DOHH2 (cell line): Measurements from ENCODE around the gene TMEM14A.

ENCODE experiments used
- CTCF ChIP-seq: fragments of 200-600 bp; sonication (generic); IDR thresholded peaks from one replicate; pipeline ENCODE4 v1.5.1; 2014; ENCODE audit warnings: antibody characterized with exemption, mild to moderate bottlenecking, low read depth, low read length; ENCODE audit not compliant: poor library complexity, severe bottlenecking
- EZH2phosphoT487 ChIP-seq: fragments of 200-600 bp; sonication (generic); IDR thresholded peaks from 2 replicates; pipeline ENCODE4 v1.6.1; 2017; ENCODE audit warnings: borderline replicate concordance, mild to moderate bottlenecking, antibody characterized with exemption, low read length, moderate library complexity, mixed read lengths

DNA sequence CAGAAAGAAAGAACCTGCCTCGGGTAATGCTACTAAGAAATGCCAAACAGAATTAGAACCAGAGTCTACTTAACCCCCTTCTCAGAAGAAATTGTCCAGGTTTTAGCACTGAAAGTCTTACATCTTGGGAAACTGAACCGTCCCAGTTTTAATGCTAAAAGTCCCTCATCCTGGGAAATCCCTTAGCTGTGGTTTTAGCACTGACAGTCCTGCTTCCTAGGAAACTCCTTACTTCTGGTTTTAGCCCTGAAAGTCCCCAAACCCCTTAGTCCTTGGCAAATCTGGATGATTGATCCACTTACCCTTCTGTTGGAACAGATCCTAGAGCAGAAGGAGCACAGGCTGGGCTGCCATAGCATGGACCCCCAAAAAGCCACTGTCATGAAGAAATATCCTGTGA lies 4.8 kb upstream of the TMEM14A start:
- TF ChIP-seq CTCF (no peak), EZH2phosphoT487 (no peak)
